ENCODE measurements around the gene CIDEB.
"Not testable (repeated sequence)": the region's sequence is repeated elsewhere in the genome, so short reads cannot be mapped to it uniquely, and the experiment has no call there.

Gene CIDEB, protein sequence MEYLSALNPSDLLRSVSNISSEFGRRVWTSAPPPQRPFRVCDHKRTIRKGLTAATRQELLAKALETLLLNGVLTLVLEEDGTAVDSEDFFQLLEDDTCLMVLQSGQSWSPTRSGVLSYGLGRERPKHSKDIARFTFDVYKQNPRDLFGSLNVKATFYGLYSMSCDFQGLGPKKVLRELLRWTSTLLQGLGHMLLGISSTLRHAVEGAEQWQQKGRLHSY

DNA sequence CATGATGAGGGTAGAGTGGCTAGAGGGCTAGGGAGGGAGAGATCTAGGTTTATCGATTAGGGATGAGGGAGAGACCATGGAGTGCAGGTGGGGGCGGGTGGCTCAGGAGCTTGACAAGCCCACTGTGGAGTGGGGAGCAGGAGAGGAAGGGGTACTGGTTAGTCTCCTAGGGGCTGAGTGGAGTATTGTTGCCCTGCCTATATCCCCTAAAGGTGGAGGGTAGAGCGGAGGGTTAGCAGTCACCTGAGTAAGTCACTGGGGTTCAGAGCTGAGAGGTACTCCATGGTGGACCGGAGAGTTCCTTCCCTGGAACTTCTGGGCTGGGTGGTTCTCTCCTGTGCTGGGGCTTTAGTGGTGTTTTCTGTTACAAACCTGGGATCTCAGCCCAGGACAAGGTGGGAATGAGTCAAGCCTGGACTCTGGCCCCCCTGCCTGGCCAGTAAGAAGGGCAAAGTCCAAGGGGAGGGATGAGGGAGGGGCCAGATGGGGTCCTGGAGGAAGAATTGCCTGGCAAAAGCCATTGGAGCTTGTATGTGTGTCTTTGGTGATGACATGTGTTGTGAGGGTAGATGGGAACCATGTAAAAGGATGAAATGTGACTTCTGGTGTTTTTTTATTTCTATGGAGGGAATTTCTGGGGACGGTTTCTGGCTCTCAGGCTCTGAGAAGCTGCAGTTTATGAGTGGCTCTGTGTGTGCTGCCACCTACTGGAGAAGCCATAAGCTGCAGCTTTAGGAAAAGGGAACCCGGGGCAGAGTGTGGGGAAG lies at the start of gene CIDEB:
TSS of gene CIDEB (minus strand) at position 403 of the 767 bp plus-strand sequence. CDS start at position 284, 119 bp downstream.
- DNase-seq (ENCODE audit: extremely low read depth, insufficient read length): no peak
- Histone ChIP-seq H3K36me3 (ENCODE audit: control insufficient read depth, insufficient read depth, low read length) (peaks cover 34% of the 10 kb centered on the region), H3K27me3 (replicated peaks; ENCODE audit: control insufficient read depth, insufficient read depth, low read length) (no peaks in the 10 kb centered on the region), H3K4me3 (replicated peaks; ENCODE audit: low read depth, low read length) (no peak within 1 kb of the TSS)
- TF ChIP-seq, protein P1, sequence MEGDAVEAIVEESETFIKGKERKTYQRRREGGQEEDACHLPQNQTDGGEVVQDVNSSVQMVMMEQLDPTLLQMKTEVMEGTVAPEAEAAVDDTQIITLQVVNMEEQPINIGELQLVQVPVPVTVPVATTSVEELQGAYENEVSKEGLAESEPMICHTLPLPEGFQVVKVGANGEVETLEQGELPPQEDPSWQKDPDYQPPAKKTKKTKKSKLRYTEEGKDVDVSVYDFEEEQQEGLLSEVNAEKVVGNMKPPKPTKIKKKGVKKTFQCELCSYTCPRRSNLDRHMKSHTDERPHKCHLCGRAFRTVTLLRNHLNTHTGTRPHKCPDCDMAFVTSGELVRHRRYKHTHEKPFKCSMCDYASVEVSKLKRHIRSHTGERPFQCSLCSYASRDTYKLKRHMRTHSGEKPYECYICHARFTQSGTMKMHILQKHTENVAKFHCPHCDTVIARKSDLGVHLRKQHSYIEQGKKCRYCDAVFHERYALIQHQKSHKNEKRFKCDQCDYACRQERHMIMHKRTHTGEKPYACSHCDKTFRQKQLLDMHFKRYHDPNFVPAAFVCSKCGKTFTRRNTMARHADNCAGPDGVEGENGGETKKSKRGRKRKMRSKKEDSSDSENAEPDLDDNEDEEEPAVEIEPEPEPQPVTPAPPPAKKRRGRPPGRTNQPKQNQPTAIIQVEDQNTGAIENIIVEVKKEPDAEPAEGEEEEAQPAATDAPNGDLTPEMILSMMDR (IDR thresholded peaks at IDR 0.05; ENCODE audit: insufficient read depth, low read length, poor library complexity, severe bottlenecking): peak; percentile 97

DNA sequence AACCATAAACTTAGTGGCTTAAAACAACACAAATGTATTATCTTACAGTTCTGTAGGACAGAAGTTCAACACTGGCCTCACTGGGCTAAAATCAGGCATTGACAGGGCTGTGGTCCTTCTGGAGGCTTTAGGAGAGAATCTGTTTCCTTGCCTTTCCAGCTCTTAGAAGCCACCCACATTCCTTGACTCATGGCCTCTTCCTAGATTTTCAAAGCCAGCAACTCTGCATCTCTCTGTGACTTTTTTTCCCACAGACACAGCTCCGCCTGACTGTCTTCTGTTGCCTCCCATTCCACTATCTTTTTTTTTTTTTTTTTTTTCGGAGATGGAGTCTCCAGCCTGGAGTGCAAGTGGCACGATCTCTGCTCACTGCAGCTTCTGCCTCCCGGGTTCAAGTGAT lies 48.4 kb upstream of the CIDEB start:
- Histone ChIP-seq H3K27me3 (replicated peaks; ENCODE audit: control insufficient read depth, insufficient read depth, low read length) (no peaks in the 10 kb centered on the region; the same call in 1 of the 2 replicates), H3K4me3 (replicated peaks; ENCODE audit: low read depth, low read length) (no peak overlapping the region), H3K36me3 (ENCODE audit: control insufficient read depth, insufficient read depth, low read length) (no peaks in the 10 kb centered on the region)
- DNase-seq (ENCODE audit: extremely low read depth, insufficient read length): no peak
- TF ChIP-seq, protein P1 (IDR thresholded peaks at IDR 0.05; ENCODE audit: insufficient read depth, low read length, poor library complexity, severe bottlenecking): no peak

DNA sequence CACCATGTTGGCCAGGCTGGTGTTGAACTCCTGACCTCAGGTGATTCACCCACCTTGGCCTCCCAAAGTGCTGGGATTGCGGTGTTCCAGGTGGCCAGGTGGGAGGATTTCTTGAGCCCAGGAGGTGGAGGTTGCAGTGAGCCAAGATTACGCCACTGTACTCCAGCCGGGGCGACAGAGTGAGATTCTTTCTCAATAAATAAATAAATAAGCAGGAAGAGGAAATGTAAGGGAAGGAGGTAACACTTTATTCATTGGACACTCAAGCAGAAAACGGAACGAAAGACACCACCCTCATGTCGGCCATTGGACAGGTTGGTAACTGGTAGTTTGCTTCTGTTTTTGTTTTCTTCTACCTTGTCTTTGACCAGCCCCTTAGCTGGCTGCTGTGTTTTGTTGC lies 47.2 kb upstream of the CIDEB start:
- TF ChIP-seq, protein P1 (IDR thresholded peaks at IDR 0.05; ENCODE audit: insufficient read depth, low read length, poor library complexity, severe bottlenecking): no peak
- Histone ChIP-seq H3K27me3 (replicated peaks; ENCODE audit: control insufficient read depth, insufficient read depth, low read length) (no peaks in the 10 kb centered on the region; the same call in 1 of the 2 replicates), H3K36me3 (ENCODE audit: control insufficient read depth, insufficient read depth, low read length) (no peaks in the 10 kb centered on the region), H3K4me3 (replicated peaks; ENCODE audit: low read depth, low read length) (no peak overlapping the region)
- DNase-seq (ENCODE audit: extremely low read depth, insufficient read length): no peak

DNA sequence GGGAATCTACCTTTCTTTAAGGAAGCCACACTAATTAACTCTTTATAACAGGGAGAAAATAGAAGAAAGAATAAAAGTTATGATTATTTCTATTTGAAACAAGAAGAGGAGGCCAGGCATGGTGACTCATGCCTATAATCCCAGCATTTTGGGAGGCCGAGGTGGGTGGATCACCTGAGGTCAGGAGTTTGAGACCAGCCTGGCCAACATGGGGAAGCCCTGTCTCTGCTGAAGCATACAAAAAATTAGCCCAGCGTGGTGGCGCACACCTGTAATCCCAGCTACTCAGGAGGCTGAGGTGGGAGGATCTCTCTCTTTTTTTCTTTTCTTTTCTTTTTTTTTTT lies 46.7 kb upstream of the CIDEB start:
- not testable (repeated sequence) for H3K27me3 ChIP-seq (replicated peaks; ENCODE audit: control insufficient read depth, insufficient read depth, low read length); H3K4me3 ChIP-seq (replicated peaks; ENCODE audit: low read depth, low read length); DNase-seq (ENCODE audit: extremely low read depth, insufficient read length); H3K36me3 ChIP-seq (ENCODE audit: control insufficient read depth, insufficient read depth, low read length)

DNA sequence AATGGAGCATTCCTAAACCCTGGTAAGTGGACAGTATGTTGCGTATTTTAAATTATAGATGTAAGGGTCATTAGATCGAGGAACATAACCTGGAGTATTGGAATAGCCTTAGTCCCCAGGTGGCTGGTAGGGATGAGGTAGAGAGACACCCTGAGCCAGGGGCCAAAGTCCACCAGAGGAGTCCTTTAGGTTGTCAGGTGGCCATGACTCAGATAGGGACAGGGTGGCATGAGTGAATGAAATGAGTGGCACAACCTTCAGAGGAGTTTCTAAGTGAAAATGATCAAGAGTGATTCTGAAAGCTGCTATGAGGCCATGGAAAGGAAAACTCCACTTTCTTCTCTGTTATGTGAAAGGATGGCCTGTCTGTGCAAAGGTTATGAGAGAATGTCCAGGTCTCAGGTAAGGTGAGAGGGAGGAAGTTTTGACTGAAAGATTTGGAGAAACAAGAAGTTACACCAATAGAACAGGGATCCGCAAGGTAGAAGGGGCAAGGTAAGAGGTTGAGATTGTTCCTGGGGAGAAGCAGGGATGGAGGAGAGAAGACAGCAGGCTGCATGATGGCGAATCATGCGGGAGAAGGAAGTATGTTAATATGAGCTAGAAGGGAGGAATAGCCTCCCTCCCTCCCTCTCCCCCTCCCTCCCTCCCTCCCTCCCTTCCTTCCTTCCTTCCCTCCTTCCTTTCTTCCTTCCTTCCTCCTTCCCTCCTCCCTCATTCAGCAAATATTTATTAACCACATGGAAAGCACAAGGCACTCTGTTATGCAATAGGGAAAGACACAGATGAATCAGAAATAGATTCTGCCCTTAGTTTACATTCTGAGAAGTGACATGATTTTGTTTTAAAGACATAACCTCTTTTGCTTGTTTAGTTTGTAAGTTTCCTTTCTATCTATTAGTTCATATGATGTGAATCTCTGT lies 46.0 kb upstream of the CIDEB start:
- Histone ChIP-seq H3K4me3 (replicated peaks; ENCODE audit: low read depth, low read length) (no peak overlapping the region), H3K27me3 (replicated peaks; ENCODE audit: control insufficient read depth, insufficient read depth, low read length) (no peaks in the 10 kb centered on the region; the same call in 1 of the 2 replicates), H3K36me3 (ENCODE audit: control insufficient read depth, insufficient read depth, low read length) (no peaks in the 10 kb centered on the region)
- no peak for DNase-seq (ENCODE audit: extremely low read depth, insufficient read length)
- TF ChIP-seq, protein P1 (IDR thresholded peaks at IDR 0.05; ENCODE audit: insufficient read depth, low read length, poor library complexity, severe bottlenecking): no peak

Data from GM06990 (cell line).